Measurements from ENCODE around the gene COL23A1.
"Not testable (repeated sequence)": the region's sequence is repeated elsewhere in the genome, so short reads cannot be mapped to it uniquely, and the experiment has no call there.

The COL23A1 gene

DNA sequence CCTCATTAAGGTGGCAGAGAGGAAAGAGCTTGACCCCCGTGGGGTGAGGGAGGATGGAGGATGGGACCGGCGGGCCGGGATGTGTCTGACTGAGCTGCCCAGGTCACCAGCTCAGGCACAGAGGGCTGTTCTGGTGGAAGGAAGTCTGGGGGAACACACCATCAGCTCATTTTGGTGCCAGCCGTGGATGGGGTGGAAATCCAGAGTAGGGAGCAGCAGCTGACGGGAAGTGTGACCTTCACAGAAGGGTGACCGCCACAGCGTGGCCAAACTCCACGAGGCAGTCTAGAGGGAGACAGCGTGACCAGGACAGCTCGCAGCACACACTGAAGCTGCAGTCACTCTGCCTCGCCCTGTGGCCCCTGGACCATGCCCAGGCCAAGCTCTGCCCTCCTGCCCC, 312.3 kb downstream of the COL23A1 start:
- DNase-seq: no peak

DNA sequence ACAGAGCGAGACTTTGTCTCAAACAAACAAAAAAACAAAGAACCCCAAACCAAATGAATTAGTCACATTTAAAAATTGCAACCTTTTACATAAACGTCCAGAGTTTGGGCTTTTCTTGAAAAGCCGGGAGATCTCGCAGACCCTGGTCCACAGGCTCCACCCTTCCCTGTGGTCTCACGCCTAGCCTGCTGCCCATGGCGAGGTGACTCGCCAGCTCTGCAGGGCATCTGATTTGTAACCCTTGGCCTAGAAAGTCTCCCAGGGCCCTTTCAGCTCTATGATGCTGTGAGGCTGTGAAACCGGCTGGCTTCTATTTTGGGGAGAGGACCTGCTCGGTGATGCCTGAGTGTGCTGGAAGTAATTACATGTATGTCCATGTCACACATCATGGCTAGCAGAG, 312.8 kb downstream of the COL23A1 start:
- DNase-seq: no peak

DNA sequence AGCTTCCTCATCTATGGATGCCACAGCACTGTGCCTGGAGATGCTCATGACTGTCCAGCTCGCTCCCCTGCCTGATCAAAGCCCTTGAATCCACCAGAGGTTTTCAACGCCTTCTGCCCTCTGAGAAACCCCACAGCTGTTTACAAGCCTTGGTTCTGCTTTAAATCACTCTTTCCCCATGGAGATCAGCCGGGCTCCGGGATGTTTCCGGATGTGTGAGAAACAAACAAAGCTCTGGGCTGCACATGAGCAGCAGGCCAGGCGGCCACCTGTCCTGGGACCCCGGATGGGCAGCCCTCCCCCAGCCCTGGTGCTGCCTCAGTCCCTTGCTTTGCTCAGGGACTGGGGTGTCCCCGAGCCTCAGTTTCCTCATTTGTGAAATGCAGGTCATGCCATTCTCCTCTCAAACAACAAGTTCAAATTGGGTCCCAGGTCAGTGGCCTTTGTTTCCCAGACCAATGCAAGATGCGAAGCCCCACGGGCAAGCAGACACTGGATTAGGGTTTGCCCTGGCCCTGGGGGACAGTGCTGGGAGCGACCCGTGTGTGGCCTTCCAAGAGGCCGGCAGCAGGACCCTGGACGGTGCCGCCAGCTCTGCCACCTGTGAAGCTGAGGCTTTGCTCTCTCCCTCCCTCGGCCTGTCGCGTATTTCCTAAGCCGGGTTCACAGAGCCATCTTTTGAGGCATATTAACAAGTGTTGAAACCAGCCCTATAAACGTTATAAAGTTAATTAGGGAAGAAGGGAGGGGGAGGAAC, 315.2 kb downstream of the COL23A1 start:
- no peak for DNase-seq

DNA sequence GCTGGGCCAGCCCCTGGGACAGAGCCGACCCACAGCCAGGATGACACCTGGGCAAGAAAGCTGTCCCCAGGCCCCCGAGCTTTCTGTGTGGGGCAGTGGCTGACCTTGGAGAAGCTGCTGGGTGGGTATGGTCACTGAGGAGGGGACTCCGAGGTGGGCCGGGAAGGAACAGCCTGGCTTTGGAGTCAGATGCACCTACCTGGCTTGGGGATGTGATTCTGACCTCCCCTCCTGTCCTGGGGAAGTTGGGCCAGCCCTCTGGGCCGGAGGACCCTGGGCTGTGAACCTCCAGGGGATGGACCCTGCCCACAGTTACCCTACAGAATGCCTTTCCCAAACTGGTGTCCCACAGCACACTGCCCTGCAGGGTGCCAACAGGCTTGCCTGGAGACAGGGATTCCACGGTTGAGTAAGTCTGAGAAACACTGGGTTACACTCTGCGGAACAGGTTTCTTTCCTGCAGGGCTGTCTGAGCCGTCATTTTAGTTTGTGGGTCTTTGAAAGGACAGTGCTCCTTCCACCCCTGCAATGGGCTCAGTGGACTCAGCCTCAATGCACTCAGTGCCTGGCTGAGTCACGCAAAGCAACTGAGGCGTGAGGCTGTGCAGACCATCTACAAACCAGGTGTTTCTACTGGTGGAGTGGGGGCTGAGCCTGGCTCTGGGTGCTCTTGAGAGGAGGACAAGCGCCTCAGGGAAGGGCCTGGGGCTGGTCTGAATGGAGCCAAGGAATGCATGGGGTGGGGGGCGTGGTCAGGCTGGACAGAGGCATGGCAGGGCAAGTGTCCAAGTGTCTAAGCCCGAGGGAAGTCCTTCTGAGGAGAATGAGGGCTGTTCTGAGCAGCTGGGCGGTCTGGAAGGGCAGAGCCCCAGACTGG, 316.3 kb downstream of the COL23A1 start:
- no peak for DNase-seq

DNA sequence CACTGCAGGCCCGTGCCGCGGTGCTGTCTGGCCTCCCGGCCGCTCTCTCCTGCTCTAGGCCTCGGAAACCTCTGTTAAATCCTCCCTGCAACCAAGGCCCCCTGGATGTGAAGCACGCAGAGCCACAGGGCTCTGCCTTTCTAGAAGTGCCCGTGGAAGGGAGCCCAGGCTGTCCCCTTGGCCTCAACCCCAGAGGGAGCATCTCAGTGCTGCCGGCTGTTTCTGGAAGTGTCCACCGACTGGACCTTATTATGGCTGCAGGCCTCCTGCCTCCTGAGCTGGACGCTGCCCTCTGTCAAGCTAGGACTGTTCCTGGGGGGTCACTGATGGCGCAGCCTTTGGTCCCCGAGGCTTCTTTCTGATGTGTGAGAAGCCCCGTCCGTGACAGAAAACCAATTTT, 317.2 kb downstream of the COL23A1 start:
- DNase-seq: no peak

DNA sequence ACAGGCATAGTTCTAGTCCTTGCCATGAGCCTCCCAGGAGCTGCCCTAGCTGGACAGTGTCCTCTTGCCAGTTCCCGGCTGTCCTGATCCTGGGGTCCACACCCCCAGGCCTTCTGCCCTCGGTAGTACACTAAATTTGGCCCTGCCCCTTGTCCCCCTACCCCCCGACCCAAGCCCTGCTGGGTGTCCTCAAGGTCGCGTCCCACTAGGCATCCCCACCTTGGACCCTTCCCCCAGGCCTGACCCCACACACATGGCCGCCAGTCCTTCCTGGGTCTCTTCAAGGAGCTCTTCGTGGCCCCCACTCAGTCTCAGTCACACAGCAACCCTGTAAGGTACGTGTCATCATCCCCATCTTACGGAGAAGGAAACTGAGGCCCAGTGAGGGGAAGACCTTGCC, 317.6 kb downstream of the COL23A1 start:
- DNase-seq: no peak

DNA sequence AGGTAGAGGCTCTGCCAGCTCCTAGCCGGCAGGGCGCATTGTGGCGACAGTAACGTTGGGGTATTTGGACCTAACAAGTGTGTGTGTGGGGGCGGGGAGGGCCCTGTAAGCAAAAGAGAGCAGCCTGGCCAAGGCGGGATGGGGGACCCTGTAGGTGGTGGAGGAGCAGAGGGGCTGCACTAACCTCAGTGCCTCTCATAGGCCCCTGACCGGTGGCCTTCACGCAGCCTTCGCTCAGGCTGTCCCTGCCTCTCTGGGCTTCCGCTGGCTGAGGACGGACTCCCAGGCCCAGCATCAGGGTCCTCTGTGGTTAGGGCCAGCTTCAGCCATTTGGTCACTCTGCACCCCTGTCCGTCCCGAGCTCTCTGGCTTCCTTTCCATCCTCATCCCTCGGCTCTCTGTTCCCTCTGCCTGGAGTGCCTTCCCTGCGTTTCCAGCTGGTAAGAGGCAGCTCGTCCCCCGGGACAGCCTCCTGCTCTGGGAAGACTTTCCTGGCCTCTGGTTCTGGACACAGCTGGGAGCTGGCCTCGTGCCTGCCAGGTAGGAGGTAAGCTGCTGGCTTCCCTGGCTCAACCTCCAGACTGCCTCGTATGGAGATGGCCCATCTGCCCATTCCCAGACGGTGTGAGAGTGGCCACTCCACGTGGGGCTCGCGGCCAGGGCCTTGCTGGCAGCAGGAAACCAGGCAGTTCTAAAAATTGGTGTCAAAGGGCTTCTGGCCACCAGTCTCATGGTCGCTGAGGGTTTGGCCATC, 318.3 kb downstream of the COL23A1 start:
- DNase-seq: no peak

DNA sequence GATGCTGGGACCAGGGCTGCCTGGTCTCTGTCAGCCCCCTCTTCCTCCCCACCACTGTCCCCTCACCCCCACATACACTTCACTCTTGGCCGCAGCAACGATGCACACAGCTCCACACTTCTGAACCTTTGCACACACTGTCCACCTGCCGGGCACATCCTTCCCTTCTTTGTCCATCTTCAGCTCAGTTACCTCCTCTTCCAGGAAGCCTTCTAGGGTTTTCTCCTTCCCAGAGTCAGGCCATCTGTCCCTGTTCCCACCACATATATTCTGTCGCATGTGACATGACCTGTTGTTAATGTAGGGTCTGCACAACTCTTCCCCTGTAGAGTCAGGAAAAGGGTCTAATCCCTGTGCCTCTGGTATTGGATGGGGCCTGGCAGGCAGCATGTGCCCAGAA, 319.0 kb downstream of the COL23A1 start:
- no peak for DNase-seq

DNA sequence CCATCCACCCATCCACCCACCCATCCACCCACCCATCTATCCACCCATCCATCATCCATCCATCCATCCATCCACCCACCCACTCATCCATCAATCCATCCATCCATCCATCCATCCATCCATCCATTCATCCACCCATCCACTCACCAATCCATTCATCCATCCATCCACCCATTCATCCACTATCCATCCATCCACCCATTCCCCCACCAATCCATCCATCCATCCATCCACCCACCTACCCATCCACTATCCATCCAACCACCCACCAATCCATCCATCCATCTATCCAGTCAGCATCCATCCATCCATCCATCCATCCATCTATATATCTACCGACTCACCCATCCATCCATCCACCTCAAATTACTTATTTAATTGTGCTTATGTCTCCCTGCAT, 320.7 kb downstream of the COL23A1 start:
- DNase-seq: no peak

DNA sequence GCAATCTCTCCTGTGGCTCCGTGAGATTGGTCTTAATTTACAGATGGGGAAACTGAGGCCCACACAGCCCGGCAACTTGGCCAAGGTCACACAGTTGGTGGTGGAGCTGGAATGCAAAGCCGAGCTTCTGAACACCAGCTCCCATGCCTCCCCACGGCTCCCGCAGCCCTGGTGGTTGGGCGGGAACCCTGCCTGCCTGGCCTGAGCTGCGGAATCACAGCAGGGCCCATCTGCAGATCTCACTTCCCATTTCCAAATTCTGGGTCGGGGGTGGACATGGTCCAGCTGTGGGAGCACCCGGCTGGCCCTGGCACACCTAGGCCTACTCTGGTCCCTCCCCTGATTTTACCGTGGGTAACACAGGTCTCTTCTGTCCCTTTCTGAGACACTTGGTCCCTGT, 322.3 kb downstream of the COL23A1 start:
- DNase-seq: no peak

DNA sequence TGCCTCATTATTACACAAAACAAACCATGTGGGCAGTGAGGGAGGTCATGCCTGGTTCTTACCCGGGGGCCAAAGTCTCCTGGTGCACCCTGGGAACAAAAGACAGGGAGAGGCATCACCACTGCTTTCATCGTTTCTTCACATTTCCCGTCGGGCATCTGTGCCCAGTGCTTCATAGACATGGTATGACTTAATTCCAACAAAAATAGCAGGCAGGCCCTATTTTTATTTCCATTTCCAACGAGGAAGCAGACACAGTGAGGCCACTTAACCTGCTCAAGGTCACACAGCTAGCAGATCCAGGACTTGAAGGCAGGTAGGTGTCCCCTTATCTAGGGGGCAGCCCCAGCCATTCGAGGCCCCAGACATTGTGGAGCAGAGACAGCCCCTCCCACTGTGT, 322.9 kb downstream of the COL23A1 start:
- no peak for DNase-seq

DNA sequence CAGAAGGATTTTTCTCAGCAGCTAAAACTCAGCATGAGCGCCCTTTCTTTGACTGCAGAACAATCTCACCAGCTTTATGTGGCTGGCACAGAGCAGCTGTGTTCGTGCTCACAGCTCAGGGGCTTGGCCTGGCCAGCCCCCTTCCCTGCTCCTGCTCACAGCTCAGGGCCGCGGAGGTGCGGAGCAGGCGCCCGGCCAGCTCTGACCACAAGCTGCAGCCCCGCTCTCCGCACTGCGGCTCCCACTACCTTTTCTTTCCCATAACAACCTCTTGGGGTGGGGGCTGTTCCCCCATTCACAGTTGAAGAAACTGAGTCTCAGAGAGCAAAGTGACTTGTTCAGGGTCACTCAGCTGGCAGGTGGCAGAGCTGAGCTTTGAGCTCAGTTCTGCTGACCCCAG, 323.6 kb downstream of the COL23A1 start:
- no peak for DNase-seq

DNA sequence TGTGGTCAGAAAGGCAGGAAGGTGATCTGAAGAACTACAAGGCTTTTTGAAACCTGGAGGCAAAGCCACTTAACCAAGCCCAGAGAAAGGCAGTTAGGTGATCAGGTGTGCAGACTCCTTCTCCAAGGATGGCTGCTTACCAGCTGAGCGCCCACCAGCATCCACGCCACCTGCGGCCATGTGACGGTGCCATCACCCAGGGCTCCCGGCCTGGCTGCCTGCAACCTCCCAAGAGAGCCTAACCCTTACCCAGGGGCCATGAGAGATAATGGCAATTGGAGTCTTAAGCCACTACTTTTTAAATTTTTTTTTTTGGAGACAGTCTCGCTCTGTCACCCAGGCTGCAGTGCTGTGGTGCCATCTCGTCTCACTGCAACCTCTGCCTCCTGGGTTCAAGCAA, 324.4 kb downstream of the COL23A1 start:
- DNase-seq: no peak

DNA sequence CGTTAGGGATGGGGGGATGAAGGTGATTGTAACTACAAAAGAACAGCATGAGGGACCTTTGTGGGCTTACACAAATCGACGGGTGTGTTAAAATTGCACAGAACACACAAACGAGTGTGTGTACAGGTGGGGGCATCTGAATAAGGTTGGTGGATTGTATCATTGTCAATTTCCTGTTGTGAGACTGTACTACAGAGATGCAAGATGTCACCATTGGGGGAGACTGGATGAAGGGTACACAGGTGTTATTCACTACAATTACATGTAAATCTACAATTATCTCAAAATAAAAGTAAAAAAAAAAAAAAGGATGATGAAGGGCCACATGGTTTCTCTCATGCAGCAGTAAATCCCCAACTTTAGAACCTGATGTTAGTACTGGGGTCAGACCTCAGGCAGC, 326.1 kb downstream of the COL23A1 start:
- DNase-seq: no peak

DNA sequence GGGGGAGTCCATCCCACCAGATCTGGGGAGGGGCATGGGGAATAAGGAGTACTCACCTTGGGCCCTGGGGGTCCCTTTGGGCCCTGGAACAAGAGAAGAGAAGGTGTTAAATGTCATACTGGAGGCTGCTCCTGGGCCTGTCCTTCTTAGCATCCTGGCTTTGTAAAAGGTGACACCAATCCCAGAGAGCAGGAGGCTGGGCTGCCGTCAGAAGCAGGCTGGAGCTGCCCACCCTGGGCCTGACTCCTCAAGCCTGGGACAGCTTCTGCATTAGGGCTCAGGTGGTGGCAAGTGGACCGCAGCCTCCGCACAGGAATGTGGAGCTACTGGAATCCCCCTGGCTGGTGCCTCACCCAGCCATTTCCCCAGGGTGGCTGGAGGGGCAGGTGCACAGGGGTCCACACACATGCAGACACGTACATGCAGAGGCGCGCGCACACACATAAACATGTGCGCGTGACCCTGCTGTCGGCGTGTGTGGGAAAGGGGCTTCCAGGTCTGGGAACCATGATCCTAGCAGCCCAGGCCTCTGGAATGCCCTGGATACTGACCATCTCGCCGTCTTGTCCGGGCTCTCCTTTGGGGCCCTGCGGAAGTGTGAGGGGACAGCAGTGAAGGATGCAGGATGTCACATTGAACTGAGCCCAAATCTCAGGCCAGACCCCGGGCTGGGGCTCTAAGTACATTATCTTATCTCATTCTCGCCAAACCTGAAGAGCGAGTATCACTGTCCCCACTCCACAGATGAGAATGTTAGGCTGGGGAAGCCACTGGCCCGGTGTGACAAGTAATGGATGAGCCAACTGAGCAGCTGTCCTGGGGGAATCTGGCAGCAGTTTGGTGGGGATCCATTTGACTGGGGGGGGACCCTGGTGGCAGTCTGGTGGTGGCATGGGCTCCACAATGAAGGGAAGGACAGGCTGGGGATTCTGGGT, 328.3 kb downstream of the COL23A1 start:
- no peak for DNase-seq

DNA sequence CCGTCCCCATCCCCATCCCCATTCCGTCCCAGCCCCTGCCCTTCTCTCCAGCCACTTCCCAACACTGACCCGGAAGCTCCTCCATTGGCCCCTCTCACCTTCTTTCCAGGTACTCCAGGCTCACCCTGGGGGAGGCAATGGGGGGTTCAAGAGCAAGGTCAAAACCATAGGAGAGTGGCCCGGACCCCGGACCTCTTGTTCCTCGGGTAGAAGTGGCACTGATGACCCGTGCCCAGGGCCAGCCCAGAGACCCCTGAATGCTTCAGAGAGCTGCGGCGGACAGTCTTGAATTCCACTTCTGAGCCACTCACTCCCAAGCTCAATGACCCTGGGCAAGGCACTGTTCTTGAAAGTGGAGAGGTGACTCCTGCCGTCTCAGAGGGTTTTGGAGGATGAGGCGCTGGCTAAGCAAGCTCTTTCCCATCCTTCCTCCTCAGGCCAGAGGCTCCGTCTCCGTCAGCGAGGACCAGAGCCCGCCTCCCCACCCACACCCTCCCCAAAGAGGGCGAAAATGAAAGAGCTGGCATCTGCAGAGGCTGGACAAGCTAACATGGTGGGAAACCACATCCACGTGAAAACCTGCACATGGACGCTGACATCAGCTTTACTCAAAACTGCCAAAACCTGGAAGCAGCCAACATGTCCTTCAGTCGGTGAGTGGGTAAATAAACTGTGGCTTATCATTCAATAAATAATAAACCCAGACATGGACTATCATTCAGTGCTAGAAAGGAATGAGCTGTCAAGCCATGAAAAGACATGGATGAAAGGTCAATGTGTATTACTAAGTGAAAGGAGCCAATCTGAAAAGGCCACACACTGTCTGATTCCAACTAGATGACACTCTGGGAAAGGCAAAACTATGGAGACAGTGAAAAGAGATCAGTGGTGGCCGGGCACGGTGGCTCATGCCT, 330.3 kb downstream of the COL23A1 start:
- no peak for DNase-seq

DNA sequence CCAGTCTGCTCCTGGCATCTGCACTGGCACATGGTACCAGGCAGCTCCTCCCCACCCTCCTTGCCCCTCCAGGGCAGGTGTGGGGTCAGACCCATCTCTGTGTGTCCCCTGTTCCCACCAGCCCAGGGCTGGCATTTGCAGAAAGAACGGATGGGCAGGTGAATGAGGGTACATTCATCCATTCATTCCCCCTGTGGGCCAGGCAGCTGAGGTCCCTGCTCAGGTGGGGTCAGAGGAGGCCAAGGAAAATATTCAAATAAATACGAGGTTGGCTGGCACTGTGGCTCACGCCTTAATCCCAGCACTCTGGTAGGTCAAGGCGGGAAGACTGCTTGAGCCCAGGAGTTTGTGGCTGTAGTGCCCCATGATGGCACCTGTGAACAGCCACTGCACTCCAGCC, 332.5 kb downstream of the COL23A1 start:
- no peak for DNase-seq

DNA sequence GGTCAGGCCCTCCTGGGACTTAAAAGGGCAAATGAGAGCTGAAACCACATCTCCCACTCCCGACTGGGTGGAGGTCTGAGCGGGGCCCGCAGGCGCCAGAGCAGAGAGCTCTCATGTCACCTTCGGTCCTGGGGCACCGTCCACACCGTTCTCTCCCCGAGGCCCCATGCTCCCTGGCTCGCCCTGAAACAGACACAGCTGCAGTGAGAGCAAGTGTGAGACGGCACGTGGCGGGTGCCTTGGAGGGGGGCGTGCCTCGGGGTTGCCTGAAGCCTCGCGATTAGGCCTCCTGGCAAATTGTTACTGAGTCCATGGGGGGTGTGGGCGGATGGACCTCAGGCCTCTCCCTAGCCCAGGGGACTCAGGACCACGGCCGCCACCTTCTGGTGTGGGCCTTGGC, 333.4 kb downstream of the COL23A1 start:
- no peak for DNase-seq

DNA sequence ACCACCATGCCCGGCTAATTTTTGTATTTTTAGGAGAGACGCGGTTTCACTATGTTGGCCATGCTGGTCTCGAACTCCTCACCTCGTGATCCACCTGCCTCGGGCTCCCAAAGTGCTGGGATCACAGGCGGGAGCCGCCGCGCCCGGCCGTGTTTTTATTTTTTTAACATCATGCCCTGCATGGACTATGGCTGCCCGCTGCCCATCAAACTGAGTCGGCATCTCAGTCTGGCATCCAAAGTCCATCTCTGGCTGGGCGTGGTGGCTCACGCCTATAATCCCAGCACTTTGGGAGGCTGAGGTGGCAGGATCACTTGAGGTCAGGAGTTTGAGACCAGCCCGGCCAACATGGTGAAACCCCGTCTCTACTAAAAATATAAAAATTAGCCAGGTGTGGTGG, 336.6 kb downstream of the COL23A1 start:
- DNase-seq: not testable (repeated sequence)

DNA sequence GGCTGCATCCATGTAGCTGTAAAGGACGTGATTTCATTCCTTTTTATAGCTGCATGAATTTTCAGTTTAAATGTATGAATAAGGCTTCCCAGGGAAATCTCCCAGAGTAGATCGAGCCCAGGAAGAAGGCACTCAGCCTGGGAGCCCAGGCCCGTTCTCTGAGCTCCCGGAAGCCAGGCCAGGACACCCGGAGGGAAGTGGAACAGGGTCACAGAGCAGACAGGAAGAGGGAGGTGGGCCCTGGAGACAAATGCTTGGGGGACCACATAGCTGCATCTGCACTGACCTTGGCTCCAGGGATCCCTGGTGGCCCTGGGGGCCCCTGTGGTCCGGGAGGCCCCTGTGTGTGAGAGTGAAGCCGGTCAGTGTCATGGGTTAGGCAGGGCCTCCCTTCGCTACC, 337.9 kb downstream of the COL23A1 start:
- no peak for DNase-seq

DNA sequence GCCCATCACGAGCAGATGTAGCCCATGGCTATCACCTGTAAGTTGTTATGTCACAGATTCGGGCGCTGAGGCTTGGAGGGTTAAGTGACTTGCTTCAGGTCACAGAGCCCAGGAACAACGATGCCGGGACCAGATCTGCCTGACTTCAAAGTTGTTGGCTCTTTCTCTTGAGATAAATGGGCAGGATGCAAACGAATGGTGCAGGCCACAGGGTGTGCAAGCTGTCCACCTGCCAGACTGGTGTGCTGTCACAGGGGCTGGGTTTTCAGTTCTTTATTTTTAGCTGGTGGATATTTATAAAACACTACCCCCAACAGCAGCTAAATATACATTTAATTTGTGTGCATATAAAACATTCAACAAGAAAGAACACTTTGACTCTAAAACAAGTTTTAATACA, 339.9 kb downstream of the COL23A1 start:
- no peak for DNase-seq
